ENCODE measurements around the gene OR4F6. TPM values are rescaled to one million over a fixed set of nuclear protein-coding genes. Genes with fewer than 3 reads are reported as not detected.

OR4F6 gene
- total RNA-seq, 4 donors from 2014 or later, result not detected

DNA sequence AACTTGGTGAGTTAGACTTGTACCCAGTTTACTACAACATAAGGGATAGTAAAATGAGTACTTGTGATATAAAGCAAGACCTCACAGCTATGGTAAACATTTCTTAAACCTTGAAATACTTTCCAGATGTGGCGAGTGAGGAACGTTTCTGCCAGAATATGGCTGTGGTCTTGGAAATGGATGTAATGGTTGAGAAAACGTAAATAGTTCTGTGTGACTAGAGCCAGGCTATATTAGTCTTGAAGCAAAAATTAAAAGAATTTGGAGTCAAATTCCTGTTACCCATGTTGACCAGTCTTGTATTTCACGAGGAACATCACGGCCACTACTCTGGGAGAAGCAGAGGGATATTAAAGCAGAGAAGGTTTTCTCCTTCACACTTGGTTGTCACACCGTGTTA, 23.9 kb downstream of the OR4F6 start:
- Histone ChIP-seq H3K9me3 (no peaks in the 10 kb centered on the region), H3K27me3 (no peaks in the 10 kb centered on the region), H3K27ac (no peak overlapping the region), H3K4me3 (no peak overlapping the region), H3K36me3 (no peaks in the 10 kb centered on the region), H3K4me1 (no peaks in the 10 kb centered on the region)
- DNase-seq, result no peak
- intact Hi-C loops (cut with DNase I; ENCODE audit: low total_unique reads), result no loop called here
- TF ChIP-seq POLR2A (IDR thresholded peaks at IDR 0.05), result no peak
- TF ChIP-seq, protein P1, sequence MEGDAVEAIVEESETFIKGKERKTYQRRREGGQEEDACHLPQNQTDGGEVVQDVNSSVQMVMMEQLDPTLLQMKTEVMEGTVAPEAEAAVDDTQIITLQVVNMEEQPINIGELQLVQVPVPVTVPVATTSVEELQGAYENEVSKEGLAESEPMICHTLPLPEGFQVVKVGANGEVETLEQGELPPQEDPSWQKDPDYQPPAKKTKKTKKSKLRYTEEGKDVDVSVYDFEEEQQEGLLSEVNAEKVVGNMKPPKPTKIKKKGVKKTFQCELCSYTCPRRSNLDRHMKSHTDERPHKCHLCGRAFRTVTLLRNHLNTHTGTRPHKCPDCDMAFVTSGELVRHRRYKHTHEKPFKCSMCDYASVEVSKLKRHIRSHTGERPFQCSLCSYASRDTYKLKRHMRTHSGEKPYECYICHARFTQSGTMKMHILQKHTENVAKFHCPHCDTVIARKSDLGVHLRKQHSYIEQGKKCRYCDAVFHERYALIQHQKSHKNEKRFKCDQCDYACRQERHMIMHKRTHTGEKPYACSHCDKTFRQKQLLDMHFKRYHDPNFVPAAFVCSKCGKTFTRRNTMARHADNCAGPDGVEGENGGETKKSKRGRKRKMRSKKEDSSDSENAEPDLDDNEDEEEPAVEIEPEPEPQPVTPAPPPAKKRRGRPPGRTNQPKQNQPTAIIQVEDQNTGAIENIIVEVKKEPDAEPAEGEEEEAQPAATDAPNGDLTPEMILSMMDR (IDR thresholded peaks at IDR 0.05), result no peak

DNA sequence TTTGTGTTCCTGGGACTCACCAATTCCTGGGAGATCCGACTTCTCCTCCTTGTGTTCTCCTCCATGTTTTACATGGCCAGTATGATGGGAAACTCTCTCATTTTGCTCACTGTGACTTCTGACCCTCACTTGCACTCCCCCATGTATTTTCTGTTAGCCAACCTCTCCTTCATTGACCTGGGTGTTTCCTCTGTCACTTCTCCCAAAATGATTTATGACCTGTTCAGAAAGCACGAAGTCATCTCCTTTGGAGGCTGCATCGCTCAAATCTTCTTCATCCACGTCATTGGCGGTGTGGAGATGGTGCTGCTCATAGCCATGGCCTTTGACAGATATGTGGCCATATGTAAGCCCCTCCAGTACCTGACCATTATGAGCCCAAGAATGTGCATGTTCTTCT, 25.5 kb downstream of the OR4F6 start:
- Histone ChIP-seq H3K27ac (no peak overlapping the region), H3K36me3 (no peaks in the 10 kb centered on the region), H3K9me3 (no peaks in the 10 kb centered on the region), H3K4me3 (no peak overlapping the region), H3K27me3 (no peaks in the 10 kb centered on the region), H3K4me1 (no peaks in the 10 kb centered on the region)
- intact Hi-C loops (cut with DNase I; ENCODE audit: low total_unique reads), result no loop called here
- TF ChIP-seq, protein P1 (IDR thresholded peaks at IDR 0.05), result no peak
- TF ChIP-seq POLR2A (IDR thresholded peaks at IDR 0.05), result no peak
- no peak for DNase-seq

DNA sequence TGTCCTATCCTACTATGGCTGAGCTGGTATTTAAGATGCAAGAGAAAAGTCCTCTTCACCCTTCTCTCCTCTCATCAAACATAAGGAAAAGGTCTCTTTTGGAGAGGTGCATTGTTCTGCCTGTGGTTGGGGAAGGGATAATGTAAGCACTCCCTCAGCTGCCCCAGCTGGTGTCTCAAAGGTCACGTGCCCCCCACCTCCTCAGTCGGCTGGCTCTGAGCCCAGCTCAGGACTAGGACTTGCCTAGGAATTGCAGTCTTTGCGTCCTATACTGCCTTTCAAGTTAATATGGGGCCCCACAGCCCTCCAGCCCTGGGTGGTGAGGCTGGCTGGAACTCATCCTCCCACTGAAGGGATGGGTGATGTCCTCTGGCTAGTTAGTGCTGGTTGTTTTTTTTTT, 38.3 kb downstream of the OR4F6 start:
- no peak overlapping the region for H3K4me3 ChIP-seq
- intact Hi-C loops (cut with DNase I; ENCODE audit: low total_unique reads), result no loop called here
- no peak for TF ChIP-seq POLR2A (IDR thresholded peaks at IDR 0.05)
- TF ChIP-seq, protein P1 (IDR thresholded peaks at IDR 0.05), result no peak
- H3K27ac ChIP-seq, result no peak overlapping the region
- no peaks in the 10 kb centered on the region for H3K4me1 ChIP-seq
- no peaks in the 10 kb centered on the region for H3K27me3 ChIP-seq
- H3K36me3 ChIP-seq, result no peaks in the 10 kb centered on the region
- no peaks in the 10 kb centered on the region for H3K9me3 ChIP-seq
- no peak for DNase-seq

DNA sequence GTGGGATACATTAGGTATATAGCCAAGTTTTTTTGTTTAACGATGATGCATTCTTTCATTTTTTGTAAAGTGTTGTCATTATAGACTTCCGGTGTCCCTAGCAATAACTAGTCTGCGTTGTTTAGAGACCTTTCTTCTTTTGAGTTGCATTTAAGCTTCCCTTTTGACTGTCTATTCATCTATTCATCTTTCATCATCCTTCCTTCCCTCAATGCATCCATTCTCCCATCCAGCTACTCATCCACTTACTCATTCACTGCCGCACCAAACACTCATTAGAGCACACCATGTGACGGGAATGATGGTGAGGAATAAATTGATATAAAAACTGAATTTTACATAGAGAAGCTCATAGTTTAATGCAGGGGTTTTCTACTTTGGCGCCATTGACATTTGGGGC, 41.6 kb downstream of the OR4F6 start:
- TF ChIP-seq POLR2A (IDR thresholded peaks at IDR 0.05), result no peak
- TF ChIP-seq, protein P1 (IDR thresholded peaks at IDR 0.05), result no peak
- Histone ChIP-seq H3K36me3 (no peaks in the 10 kb centered on the region), H3K4me1 (no peaks in the 10 kb centered on the region), H3K4me3 (no peak overlapping the region), H3K27ac (no peak overlapping the region), H3K9me3 (no peaks in the 10 kb centered on the region), H3K27me3 (no peaks in the 10 kb centered on the region)
- no peak for DNase-seq
- intact Hi-C loops (cut with DNase I; ENCODE audit: low total_unique reads), result no loop called here

DNA sequence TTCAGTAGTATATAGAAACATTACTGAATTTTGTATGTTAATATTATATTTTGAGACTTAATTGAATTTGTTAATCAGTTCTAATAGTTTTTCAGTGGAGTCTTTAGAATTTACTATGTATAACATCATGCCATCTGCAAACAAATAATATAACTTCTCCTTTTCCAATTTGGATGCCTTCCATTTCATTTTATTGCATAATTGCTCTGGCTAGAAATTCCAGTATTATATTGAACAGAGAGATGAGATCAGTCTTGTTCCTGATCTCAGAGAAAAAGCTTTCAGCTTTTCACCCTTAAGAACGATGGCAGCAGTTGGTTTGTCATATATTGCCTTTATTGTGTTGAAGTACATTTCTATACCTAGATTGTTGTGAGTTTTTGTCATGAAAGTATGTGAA, 49.0 kb downstream of the OR4F6 start:
- Histone ChIP-seq H3K27me3 (no peaks in the 10 kb centered on the region), H3K4me3 (no peak overlapping the region), H3K9me3 (no peaks in the 10 kb centered on the region), H3K36me3 (peaks cover 0 to 3% of the 10 kb centered on the region in 2 donors), H3K4me1 (no peaks in the 10 kb centered on the region), H3K27ac (no peak overlapping the region)
- TF ChIP-seq, protein P1 (IDR thresholded peaks at IDR 0.05), result no peak
- no peak for TF ChIP-seq POLR2A (IDR thresholded peaks at IDR 0.05)
- DNase-seq, result no peak
- intact Hi-C loops (cut with DNase I; ENCODE audit: low total_unique reads), result no loop called here

Small RNA genes within 50 kb of the gene (small RNA-seq; reads per million reads assigned to genes)
- not detected for gene RN7SL209P

Other genes starting within 250 kb of the OR4F6 start
- 10 to 100 TPM; 14.7 to 65.0 (median 46.5) TPM for gene TM2D3, start 151.1 kb upstream of the OR4F6 start, total RNA-seq
- gene TARS3, start 79.0 kb upstream of the OR4F6 start, total RNA-seq, result 10 to 100 TPM in 3 of 4 donors, 1 to 10 TPM in 1; 3.3 to 24.8 (median 17.7) TPM
- not detected for gene OR4F15, start 8.7 kb downstream of the OR4F6 start, total RNA-seq